ENCODE measurements around the gene TMSB10. TPM values are rescaled to one million over a fixed set of nuclear protein-coding genes. Genes with fewer than 3 reads are reported as not detected.

Gene TMSB10
- total RNA-seq, 1 donor from 2014 or later: 5,953 TPM

- DNase-seq (ENCODE audit: low read depth): no peak
- Histone ChIP-seq H3K4me3 (ENCODE audit: low read depth, low read length) (no peak overlapping the region), H3K27me3 (ENCODE audit: control insufficient read depth, insufficient read depth, low read length) (no peaks in the 10 kb centered on the region), H3K36me3 (ENCODE audit: control insufficient read depth, insufficient read depth, low read length) (no peaks in the 10 kb centered on the region)
- TF ChIP-seq, protein P1, sequence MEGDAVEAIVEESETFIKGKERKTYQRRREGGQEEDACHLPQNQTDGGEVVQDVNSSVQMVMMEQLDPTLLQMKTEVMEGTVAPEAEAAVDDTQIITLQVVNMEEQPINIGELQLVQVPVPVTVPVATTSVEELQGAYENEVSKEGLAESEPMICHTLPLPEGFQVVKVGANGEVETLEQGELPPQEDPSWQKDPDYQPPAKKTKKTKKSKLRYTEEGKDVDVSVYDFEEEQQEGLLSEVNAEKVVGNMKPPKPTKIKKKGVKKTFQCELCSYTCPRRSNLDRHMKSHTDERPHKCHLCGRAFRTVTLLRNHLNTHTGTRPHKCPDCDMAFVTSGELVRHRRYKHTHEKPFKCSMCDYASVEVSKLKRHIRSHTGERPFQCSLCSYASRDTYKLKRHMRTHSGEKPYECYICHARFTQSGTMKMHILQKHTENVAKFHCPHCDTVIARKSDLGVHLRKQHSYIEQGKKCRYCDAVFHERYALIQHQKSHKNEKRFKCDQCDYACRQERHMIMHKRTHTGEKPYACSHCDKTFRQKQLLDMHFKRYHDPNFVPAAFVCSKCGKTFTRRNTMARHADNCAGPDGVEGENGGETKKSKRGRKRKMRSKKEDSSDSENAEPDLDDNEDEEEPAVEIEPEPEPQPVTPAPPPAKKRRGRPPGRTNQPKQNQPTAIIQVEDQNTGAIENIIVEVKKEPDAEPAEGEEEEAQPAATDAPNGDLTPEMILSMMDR (IDR thresholded peaks at IDR 0.05; ENCODE audit: insufficient read depth, low read length, poor library complexity, severe bottlenecking): no peak
These were observed 13.0 kb downstream of the TMSB10 start for GRCh38 chr2:84918430-84918829.

GRCh38 chr2:84919885-84920580 is 14.6 kb downstream of the TMSB10 start:
- DNase-seq (ENCODE audit: low read depth): peak; percentile 84
- no peaks in the 10 kb centered on the region for H3K27me3 ChIP-seq (ENCODE audit: control insufficient read depth, insufficient read depth, low read length)
- no peaks in the 10 kb centered on the region for H3K36me3 ChIP-seq (ENCODE audit: control insufficient read depth, insufficient read depth, low read length)
- H3K4me3 ChIP-seq (ENCODE audit: low read depth, low read length): no peak overlapping the region
- TF ChIP-seq, protein P1 (IDR thresholded peaks at IDR 0.05; ENCODE audit: insufficient read depth, low read length, poor library complexity, severe bottlenecking): no peak

GRCh38 chr2:84923009-84923408 is 17.6 kb downstream of the TMSB10 start:
- DNase-seq (ENCODE audit: low read depth): no peak
- H3K36me3 ChIP-seq (ENCODE audit: control insufficient read depth, insufficient read depth, low read length): no peaks in the 10 kb centered on the region
- TF ChIP-seq, protein P1 (IDR thresholded peaks at IDR 0.05; ENCODE audit: insufficient read depth, low read length, poor library complexity, severe bottlenecking): no peak
- H3K27me3 ChIP-seq (ENCODE audit: control insufficient read depth, insufficient read depth, low read length): no peaks in the 10 kb centered on the region
- H3K4me3 ChIP-seq (ENCODE audit: low read depth, low read length): no peak overlapping the region

GRCh38 chr2:84924173-84925106 is 19.0 kb downstream of the TMSB10 start:
- Histone ChIP-seq H3K27me3 (ENCODE audit: control insufficient read depth, insufficient read depth, low read length) (no peaks in the 10 kb centered on the region), H3K4me3 (ENCODE audit: low read depth, low read length) (no peak overlapping the region), H3K36me3 (ENCODE audit: control insufficient read depth, insufficient read depth, low read length) (no peaks in the 10 kb centered on the region)
- no peak for DNase-seq (ENCODE audit: low read depth)
- TF ChIP-seq, protein P1 (IDR thresholded peaks at IDR 0.05; ENCODE audit: insufficient read depth, low read length, poor library complexity, severe bottlenecking): no peak

- TF ChIP-seq, protein P1 (IDR thresholded peaks at IDR 0.05; ENCODE audit: insufficient read depth, low read length, poor library complexity, severe bottlenecking): no peak
- no peak for DNase-seq (ENCODE audit: low read depth)
- no peaks in the 10 kb centered on the region for H3K36me3 ChIP-seq (ENCODE audit: control insufficient read depth, insufficient read depth, low read length)
- no peaks in the 10 kb centered on the region for H3K27me3 ChIP-seq (ENCODE audit: control insufficient read depth, insufficient read depth, low read length)
- H3K4me3 ChIP-seq (ENCODE audit: low read depth, low read length): no peak overlapping the region
These were observed 19.9 kb downstream of the TMSB10 start for GRCh38 chr2:84925336-84925723.
